Liver (tissue), 9 donors: ENCODE measurements around the gene CES4A. TPM values are rescaled to one million over a fixed set of nuclear protein-coding genes. Genes with fewer than 3 reads are reported as not detected.

Source experiments
- DNase-seq: peaks from one replicate; pipeline ENCODE4 v3.0.0-alpha.2; 2017; ENCODE audit warnings: low spot score
- H3K27ac ChIP-seq, 2 donors: one replicate each; pipeline ENCODE4 v1.7.0; 2013; ENCODE audit warnings: inconsistent platforms in 2 of 2, low read length in 2 of 2, control low read depth in 1 of 2, low read depth in 1 of 2, mild to moderate bottlenecking in 1 of 2
- H3K27me3 ChIP-seq, 4 donors: one replicate each; pipeline versions ENCODE4 v1.6.1 to v1.7.0; 2013; ENCODE audit warnings: low read length in 3 of 4, inconsistent platforms in 1 of 4, mild to moderate bottlenecking in 1 of 4, moderate library complexity in 1 of 4; ENCODE audit not compliant: control insufficient read depth in 4 of 4, insufficient read depth in 4 of 4
- H3K36me3 ChIP-seq, 4 donors: one replicate each; pipeline versions ENCODE4 v1.6.1 to v1.7.0; 2013; ENCODE audit warnings: low read length in 3 of 4, mild to moderate bottlenecking in 3 of 4, low read depth in 1 of 4, moderate library complexity in 1 of 4; ENCODE audit not compliant: control insufficient read depth in 4 of 4, insufficient read depth in 3 of 4
- H3K4me1 ChIP-seq, 4 donors: one replicate each; pipeline versions ENCODE4 v1.6.1 to v1.7.0; 2013; ENCODE audit warnings: low read length in 3 of 4, mild to moderate bottlenecking in 3 of 4, moderate library complexity in 1 of 4; ENCODE audit not compliant: control insufficient read depth in 4 of 4, insufficient read depth in 4 of 4
- H3K4me3 ChIP-seq, 3 donors: one replicate each; pipeline versions ENCODE4 v1.6.1 to v1.7.0; 2013; ENCODE audit warnings: low read length in 3 of 3, control low read depth in 1 of 3, low read depth in 1 of 3, mild to moderate bottlenecking in 1 of 3
- H3K9ac ChIP-seq, 2 donors: one replicate each; pipeline ENCODE4 v1.7.0; 2013; ENCODE audit warnings: low read length in 2 of 2, mild to moderate bottlenecking in 2 of 2, moderate library complexity in 2 of 2, control low read depth in 1 of 2, low read depth in 1 of 2
- H3K9me3 ChIP-seq, 4 donors: one replicate each; pipeline versions ENCODE4 v1.6.1 to v1.7.0; 2013; ENCODE audit warnings: low read length in 3 of 4; ENCODE audit not compliant: control insufficient read depth in 4 of 4
- FOXA2 ChIP-seq: IDR thresholded peaks from 2 replicates; pipeline ENCODE4 v1.6.1; 2016; ENCODE audit warnings: antibody characterized with exemption
- GABPA ChIP-seq, 2 donors: IDR thresholded peaks in 1 of 2; conservative IDR thresholded peaks in 1 of 2; 2 replicates each; pipeline ENCODE4 v1.6.1; 2016; ENCODE audit warnings: antibody characterized with exemption in 2 of 2, mild to moderate bottlenecking in 1 of 2, moderate library complexity in 1 of 2
- HNF4A ChIP-seq, 2 donors: conservative IDR thresholded peaks; 2 replicates each; pipeline ENCODE4 v1.6.1; 2016; ENCODE audit warnings: antibody characterized with exemption in 2 of 2, mild to moderate bottlenecking in 2 of 2
- JUND ChIP-seq, 2 donors: IDR thresholded peaks; 2 replicates each; pipeline ENCODE4 v1.6.1; 2016; ENCODE audit warnings: antibody characterized with exemption in 2 of 2
- RXRA ChIP-seq, 2 donors: IDR thresholded peaks; 2 replicates each; pipeline ENCODE4 v1.6.1; 2017 to 2018; ENCODE audit warnings: antibody characterized with exemption in 2 of 2, mild to moderate bottlenecking in 1 of 2
- SP1 ChIP-seq: IDR thresholded peaks from 2 replicates; pipeline ENCODE4 v1.6.1; 2018; ENCODE audit warnings: antibody characterized with exemption, mild to moderate bottlenecking
- TAF1 ChIP-seq: conservative IDR thresholded peaks from 2 replicates; pipeline ENCODE4 v1.6.1; 2016; ENCODE audit warnings: antibody characterized with exemption, mild to moderate bottlenecking
- WGBS: extraction: QIAGEN DNeasy Blood & Tissue Kit; methylation state at CpG from one replicate; pipeline ENCODE4 v1.1.7; 2013; 5-methylcytosine and 5-hydroxymethylcytosine counted together
- polyA plus RNA-seq, 2 donors: library from polyadenylated mRNA; stranded (reverse) in 1 of 2; unstranded in 1 of 2; fragments of 200-250 nt in 1 of 2; fragments of >200 nt in 1 of 2; fragmentation: Nextera tagmentation in 1 of 2; extraction: Ambion mirVana in 1 of 2; gene quantifications; one replicate each; pipeline versions ENCODE4 v1.2.1 to v1.2.3, GENCODE V29; 2013 to 2015
- total RNA-seq, 2 donors: library from RNA; depleted of rRNA; stranded (reverse); fragments of >200 nt; gene quantifications; one replicate each; pipeline ENCODE4 v1.2.3, GENCODE V29; 2014
- TF ChIP-seq, protein P1 (sequence below): IDR thresholded peaks from 2 replicates; pipeline ENCODE4 v1.6.1; 2016; ENCODE audit warnings: antibody characterized with exemption
- TF ChIP-seq, protein P2 (sequence below): IDR thresholded peaks from 2 replicates; pipeline ENCODE4 v1.6.1; 2016; ENCODE audit warnings: antibody characterized with exemption
- TF ChIP-seq, protein P3 (sequence below): IDR thresholded peaks from 2 replicates; pipeline ENCODE4 v1.6.1; 2016; ENCODE audit warnings: antibody characterized with exemption, mild to moderate bottlenecking
- TF ChIP-seq, protein P4 (sequence below): fragments of 150-350 bp; IDR thresholded peaks from 2 replicates; pipeline ENCODE4 v1.5.1; 2017; ENCODE audit warnings: improper control_type of control experiment, low read depth, low read length; ENCODE audit not compliant: missing input control
- donor health status: healthy.
- donor health status: healthy.
- donor health status: healthy.
- donor health status: healthy.
- donor health status: healthy.

CES4A gene
- total and polyA plus RNA-seq, 4 donors = 1.6 to 20.5 (median 11.3) TPM

DNA sequence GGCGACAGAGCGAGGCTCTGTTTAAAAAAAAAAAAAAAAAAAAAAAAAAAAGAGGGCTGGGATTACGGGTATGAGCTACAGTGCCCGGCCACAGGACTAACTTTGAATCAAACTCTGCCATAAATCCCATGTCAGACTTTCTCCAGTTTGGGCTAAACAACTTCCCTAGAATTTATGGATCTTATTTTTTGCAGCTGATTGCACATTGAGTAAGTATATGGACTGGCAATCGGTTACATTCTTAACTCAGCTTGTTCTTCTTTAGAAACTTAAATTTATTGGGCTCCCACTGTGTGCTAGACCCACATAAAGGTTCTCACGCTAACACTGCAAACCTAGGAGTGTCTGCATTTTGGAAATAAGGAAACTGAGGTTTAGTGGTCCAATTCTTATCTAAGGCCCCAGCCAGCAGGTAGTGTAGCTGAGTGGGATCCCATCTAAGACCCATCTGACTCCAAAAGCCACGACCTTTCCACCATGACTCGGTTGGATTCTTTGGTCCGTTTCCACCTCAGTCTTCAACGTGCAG is 39.8 kb downstream of the CES4A start:
- no peaks in the 10 kb centered on the region for H3K27me3 ChIP-seq
- TF ChIP-seq, protein P1, sequence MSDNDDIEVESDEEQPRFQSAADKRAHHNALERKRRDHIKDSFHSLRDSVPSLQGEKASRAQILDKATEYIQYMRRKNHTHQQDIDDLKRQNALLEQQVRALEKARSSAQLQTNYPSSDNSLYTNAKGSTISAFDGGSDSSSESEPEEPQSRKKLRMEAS = no peak
- TF ChIP-seq SP1 = no peak
- TF ChIP-seq FOXA2 = no peak
- TF ChIP-seq, protein P2, sequence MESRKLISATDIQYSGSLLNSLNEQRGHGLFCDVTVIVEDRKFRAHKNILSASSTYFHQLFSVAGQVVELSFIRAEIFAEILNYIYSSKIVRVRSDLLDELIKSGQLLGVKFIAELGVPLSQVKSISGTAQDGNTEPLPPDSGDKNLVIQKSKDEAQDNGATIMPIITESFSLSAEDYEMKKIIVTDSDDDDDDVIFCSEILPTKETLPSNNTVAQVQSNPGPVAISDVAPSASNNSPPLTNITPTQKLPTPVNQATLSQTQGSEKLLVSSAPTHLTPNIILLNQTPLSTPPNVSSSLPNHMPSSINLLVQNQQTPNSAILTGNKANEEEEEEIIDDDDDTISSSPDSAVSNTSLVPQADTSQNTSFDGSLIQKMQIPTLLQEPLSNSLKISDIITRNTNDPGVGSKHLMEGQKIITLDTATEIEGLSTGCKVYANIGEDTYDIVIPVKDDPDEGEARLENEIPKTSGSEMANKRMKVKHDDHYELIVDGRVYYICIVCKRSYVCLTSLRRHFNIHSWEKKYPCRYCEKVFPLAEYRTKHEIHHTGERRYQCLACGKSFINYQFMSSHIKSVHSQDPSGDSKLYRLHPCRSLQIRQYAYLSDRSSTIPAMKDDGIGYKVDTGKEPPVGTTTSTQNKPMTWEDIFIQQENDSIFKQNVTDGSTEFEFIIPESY = no peak
- no peak for TF ChIP-seq HNF4A (conservative IDR thresholded peaks at IDR 0.05)
- TF ChIP-seq JUND (IDR thresholded peaks at IDR 0.05) = no peak
- TF ChIP-seq RXRA (IDR thresholded peaks at IDR 0.05) = no peak
- TF ChIP-seq GABPA (IDR thresholded peaks at IDR 0.05 in 1 of 2, conservative IDR thresholded peaks at IDR 0.05 in 1 of 2) = no peak
- peak overlapping the region; percentile 76 to 97 (median 77) for H3K4me3 ChIP-seq
- DNase-seq = no peak
- peak overlapping the region; percentile 53 to 96 for H3K9ac ChIP-seq
- H3K27ac ChIP-seq = peak overlapping the region; percentile 95 to 96
- H3K4me1 ChIP-seq = peaks cover 6 to 13% (median 10%) of the 10 kb centered on the region in 4 donors
- no peaks in the 10 kb centered on the region for H3K9me3 ChIP-seq
- WGBS = 48% methylated on average over 10 of the region's 10 CpGs
- H3K36me3 ChIP-seq = no peaks in the 10 kb centered on the region

- Histone ChIP-seq H3K9me3 (no peaks in the 10 kb centered on the region), H3K27me3 (no peaks in the 10 kb centered on the region), H3K4me1 (peaks cover 7 to 13% (median 10%) of the 10 kb centered on the region in 4 donors), H3K27ac (peak within 1 kb of the TSS; percentile 96 to 97), H3K9ac (peak within 1 kb of the TSS; percentile 78 to 96), H3K36me3 (no peaks in the 10 kb centered on the region), H3K4me3 (peak within 1 kb of the TSS; percentile 77 to 97 (median 91))
- DNase-seq = peak; percentile 82
- peak; percentile 67 for TF ChIP-seq TAF1
- TF ChIP-seq, protein P3, sequence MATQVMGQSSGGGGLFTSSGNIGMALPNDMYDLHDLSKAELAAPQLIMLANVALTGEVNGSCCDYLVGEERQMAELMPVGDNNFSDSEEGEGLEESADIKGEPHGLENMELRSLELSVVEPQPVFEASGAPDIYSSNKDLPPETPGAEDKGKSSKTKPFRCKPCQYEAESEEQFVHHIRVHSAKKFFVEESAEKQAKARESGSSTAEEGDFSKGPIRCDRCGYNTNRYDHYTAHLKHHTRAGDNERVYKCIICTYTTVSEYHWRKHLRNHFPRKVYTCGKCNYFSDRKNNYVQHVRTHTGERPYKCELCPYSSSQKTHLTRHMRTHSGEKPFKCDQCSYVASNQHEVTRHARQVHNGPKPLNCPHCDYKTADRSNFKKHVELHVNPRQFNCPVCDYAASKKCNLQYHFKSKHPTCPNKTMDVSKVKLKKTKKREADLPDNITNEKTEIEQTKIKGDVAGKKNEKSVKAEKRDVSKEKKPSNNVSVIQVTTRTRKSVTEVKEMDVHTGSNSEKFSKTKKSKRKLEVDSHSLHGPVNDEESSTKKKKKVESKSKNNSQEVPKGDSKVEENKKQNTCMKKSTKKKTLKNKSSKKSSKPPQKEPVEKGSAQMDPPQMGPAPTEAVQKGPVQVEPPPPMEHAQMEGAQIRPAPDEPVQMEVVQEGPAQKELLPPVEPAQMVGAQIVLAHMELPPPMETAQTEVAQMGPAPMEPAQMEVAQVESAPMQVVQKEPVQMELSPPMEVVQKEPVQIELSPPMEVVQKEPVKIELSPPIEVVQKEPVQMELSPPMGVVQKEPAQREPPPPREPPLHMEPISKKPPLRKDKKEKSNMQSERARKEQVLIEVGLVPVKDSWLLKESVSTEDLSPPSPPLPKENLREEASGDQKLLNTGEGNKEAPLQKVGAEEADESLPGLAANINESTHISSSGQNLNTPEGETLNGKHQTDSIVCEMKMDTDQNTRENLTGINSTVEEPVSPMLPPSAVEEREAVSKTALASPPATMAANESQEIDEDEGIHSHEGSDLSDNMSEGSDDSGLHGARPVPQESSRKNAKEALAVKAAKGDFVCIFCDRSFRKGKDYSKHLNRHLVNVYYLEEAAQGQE = no peak
- TF ChIP-seq, protein P4, sequence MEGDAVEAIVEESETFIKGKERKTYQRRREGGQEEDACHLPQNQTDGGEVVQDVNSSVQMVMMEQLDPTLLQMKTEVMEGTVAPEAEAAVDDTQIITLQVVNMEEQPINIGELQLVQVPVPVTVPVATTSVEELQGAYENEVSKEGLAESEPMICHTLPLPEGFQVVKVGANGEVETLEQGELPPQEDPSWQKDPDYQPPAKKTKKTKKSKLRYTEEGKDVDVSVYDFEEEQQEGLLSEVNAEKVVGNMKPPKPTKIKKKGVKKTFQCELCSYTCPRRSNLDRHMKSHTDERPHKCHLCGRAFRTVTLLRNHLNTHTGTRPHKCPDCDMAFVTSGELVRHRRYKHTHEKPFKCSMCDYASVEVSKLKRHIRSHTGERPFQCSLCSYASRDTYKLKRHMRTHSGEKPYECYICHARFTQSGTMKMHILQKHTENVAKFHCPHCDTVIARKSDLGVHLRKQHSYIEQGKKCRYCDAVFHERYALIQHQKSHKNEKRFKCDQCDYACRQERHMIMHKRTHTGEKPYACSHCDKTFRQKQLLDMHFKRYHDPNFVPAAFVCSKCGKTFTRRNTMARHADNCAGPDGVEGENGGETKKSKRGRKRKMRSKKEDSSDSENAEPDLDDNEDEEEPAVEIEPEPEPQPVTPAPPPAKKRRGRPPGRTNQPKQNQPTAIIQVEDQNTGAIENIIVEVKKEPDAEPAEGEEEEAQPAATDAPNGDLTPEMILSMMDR = peak; percentile 9
- no peak for TF ChIP-seq HNF4A (conservative IDR thresholded peaks at IDR 0.05)
- under 1% methylated on average over 69 of the region's 69 CpGs for WGBS
Observed at GRCh38 chr16:67028696-67029253, 40.4 kb downstream of the CES4A start, which contains the start of gene CBFB. TSS of gene CBFB (plus strand) at chr16:67029149. CDS start at chr16:67029408, 259 bp downstream.
